KOPT-K1 (cell line): ENCODE measurements around the gene TTLL5.

ENCODE experiments used
- H3K27ac ChIP-seq: fragments of 200-600 bp; sonication (generic); 2 replicates; pipeline ENCODE4 v1.5.1; 2016; ENCODE audit warnings: antibody characterized with exemption, mild to moderate bottlenecking, low read depth, low read length; ENCODE audit not compliant: poor library complexity, severe bottlenecking
- H3K36me3 ChIP-seq: fragments of 200-600 bp; sonication (generic); 2 replicates; pipeline ENCODE4 v1.5.1; 2017; ENCODE audit warnings: antibody characterized with exemption, mild to moderate bottlenecking, low read length, moderate library complexity; ENCODE audit not compliant: insufficient read depth
- H3K9me3 ChIP-seq: fragments of 200-600 bp; sonication (generic); 2 replicates; pipeline ENCODE4 v1.5.1; 2017; ENCODE audit warnings: antibody characterized with exemption, low read length, mild to moderate bottlenecking; ENCODE audit not compliant: insufficient read depth, poor library complexity, severe bottlenecking

TTLL5 gene, protein sequence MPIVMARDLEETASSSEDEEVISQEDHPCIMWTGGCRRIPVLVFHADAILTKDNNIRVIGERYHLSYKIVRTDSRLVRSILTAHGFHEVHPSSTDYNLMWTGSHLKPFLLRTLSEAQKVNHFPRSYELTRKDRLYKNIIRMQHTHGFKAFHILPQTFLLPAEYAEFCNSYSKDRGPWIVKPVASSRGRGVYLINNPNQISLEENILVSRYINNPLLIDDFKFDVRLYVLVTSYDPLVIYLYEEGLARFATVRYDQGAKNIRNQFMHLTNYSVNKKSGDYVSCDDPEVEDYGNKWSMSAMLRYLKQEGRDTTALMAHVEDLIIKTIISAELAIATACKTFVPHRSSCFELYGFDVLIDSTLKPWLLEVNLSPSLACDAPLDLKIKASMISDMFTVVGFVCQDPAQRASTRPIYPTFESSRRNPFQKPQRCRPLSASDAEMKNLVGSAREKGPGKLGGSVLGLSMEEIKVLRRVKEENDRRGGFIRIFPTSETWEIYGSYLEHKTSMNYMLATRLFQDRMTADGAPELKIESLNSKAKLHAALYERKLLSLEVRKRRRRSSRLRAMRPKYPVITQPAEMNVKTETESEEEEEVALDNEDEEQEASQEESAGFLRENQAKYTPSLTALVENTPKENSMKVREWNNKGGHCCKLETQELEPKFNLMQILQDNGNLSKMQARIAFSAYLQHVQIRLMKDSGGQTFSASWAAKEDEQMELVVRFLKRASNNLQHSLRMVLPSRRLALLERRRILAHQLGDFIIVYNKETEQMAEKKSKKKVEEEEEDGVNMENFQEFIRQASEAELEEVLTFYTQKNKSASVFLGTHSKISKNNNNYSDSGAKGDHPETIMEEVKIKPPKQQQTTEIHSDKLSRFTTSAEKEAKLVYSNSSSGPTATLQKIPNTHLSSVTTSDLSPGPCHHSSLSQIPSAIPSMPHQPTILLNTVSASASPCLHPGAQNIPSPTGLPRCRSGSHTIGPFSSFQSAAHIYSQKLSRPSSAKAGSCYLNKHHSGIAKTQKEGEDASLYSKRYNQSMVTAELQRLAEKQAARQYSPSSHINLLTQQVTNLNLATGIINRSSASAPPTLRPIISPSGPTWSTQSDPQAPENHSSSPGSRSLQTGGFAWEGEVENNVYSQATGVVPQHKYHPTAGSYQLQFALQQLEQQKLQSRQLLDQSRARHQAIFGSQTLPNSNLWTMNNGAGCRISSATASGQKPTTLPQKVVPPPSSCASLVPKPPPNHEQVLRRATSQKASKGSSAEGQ (N-terminal part only)

DNA sequence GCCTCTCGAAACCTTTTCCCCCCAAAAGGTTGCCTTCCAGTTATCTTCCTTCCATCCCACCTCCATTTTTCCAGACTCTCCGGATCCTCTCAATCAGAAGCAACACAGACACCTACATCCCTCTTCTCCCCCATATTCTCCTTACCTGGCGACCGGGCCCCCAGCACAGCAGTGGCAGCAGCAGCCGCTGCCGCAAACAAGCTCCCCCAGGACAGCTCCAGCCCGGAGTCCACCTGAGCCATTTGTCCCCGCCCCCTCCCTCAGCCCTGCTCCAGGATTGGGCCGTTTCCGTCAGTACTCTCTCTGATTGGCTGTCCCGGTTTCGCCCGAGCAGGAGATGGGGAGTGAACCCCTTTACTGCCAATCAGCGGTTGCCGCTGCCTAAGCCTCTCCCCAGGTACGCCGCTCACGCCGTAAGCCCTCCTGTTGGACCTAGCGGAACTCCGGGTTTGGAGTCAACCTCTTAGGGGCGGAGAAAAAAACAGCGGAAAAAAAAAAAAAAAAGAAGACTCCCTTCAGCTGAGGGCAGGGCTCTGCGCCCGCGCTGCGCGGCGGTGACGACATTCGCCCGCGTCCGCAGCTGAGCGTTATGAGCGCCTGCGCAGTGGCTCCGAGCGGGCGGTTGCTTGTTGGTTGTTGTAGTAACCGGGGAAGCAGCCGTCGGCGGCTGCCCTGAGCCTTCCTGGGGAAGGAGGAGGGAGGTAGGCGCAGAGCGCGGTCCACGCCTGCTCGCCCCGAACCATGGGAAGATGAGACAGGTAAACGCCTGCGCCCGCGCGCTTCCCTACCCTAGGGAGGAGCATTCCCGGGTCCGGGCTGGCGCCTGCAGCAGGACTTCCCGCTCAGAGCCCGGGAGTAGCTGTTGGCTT, at the start of gene TTLL5, which contains the start of gene ERG28:
Gene TTLL5 (plus strand): TSS at position 617 of the 869 bp plus-strand sequence. CDS start 1,904 bp downstream, outside the sequence.
Gene ERG28 (minus strand): TSS at position 247 of the 869 bp plus-strand sequence. CDS start 3,374 bp downstream, outside the sequence.
- H3K27ac ChIP-seq: peak within 1 kb of the TSS; percentile 55
- no peaks in the 10 kb centered on the region for H3K9me3 ChIP-seq
- H3K36me3 ChIP-seq: peaks cover 37% of the 10 kb centered on the region

DNA sequence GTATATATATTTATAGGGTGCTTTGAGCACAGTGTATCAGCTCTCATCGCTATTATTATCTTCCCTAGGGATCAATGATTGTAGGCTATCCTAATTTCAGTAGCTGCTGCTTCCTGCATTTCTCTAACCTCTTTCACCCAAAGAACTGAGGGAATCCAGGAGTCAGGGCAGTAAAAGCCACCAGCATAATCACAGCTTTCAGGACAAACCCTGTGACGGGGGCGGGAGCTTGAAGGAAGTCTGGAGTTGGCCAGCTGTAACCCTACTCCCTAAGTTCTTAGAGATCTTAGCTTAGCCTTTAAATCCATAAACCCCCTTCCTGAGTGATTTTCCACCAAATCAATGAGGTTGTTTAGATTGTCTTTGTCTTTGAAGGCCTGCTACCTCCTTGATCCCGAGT, 48.9 kb upstream of the TTLL5 start:
- Histone ChIP-seq H3K27ac (no peak overlapping the region), H3K36me3 (no peaks in the 10 kb centered on the region), H3K9me3 (no peaks in the 10 kb centered on the region)

DNA sequence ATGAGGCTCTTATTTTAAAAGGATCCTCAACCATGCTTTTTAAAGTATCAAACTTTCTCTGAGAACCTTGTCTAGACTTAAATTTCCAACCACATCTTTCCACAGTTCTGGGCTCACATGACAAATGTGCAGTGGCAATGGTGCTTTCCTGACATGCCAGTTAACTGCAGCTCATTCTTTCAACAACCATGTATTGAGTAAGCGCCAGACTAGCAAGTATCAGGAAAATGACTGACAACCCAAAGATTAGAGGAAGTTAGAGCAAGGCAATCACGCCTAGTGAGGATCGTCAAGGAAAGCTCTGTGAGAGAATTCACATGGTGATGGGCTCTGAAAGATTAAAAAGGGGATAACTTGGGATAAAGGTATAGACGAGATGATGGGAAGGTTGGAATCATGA, 46.9 kb upstream of the TTLL5 start:
- H3K27ac ChIP-seq: no peak overlapping the region
- no peaks in the 10 kb centered on the region for H3K9me3 ChIP-seq
- no peaks in the 10 kb centered on the region for H3K36me3 ChIP-seq

DNA sequence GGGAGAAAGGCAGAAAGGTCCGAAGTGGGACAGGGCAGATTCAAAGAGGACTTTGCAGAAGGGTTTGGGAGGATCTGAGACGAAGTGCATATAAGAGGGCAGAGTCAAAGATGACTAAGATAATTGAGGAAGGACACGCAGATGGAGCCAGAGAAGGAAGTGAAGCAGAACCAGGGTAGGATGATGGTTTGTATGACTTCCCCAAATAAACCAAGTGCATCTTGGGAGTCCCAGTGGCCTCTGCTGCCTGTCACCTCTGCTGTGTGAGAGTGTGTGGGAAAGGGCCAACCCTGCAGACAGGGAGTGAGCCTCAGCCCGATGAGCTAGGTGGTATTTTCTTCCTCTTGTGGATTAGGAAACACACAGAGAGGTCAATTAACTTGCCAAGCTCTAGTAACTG, 45.8 kb upstream of the TTLL5 start:
- H3K9me3 ChIP-seq: no peaks in the 10 kb centered on the region
- no peaks in the 10 kb centered on the region for H3K36me3 ChIP-seq
- H3K27ac ChIP-seq: no peak overlapping the region

DNA sequence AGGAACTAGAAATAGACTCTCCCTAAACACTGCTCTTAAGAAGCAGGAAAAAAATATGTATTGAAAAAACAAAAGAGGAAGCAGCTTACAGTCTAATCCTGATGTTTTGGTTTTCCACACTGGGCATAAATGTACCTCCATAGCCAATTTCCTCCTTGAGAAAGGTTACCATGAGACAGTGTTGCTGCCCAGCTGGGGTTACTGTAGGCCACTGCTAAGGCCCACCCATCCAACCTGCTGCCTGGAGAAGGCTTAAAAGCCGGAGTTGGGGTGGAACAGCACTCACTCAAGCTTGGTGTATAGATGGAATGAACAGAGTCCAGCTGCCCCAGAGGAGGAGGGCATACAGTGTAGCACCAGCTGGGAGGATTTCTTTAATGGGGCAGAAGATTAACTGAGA, 41.5 kb upstream of the TTLL5 start:
- Histone ChIP-seq H3K36me3 (no peaks in the 10 kb centered on the region), H3K27ac (no peak overlapping the region), H3K9me3 (no peaks in the 10 kb centered on the region)

DNA sequence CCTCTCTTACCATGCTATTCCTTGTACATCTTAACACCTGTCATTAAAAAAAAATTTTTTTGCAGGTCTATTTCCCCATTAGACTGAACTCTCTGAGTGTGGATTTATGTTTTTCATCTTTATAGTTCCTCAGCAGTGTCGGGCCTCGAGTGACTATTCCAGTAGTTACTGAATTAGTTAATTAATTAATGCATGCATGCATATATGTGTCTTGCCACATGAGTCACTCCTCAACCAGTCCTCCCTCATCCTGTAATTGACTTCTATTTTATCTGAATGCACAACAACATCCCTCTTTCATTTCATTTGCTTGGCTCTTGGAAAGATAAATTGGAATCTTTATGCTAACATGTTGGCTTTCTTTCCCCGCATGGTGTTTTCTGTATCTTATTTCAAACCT, 36.0 kb upstream of the TTLL5 start:
- Histone ChIP-seq H3K36me3 (no peaks in the 10 kb centered on the region), H3K27ac (no peak overlapping the region), H3K9me3 (no peaks in the 10 kb centered on the region)

DNA sequence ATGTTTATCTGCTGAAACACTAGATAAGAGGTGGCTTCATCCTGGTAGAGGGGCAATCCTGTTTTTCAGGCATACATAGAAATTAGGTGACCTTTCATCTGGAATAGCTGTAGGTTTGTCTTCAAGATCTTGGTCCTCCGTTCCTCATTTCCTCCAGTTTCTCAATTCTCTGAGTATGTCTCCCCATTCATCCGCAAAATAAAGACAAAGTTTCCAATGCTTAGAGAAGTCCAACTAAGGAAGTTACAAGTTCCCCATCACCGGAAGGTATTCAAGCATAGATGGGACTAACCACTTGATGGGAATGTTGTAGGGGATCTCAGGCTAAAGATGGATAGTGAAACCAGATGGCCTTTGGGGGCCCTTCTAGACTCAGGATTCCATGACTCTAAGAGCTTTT, 34.6 kb upstream of the TTLL5 start:
- no peaks in the 10 kb centered on the region for H3K9me3 ChIP-seq
- H3K36me3 ChIP-seq: no peaks in the 10 kb centered on the region
- H3K27ac ChIP-seq: no peak overlapping the region

DNA sequence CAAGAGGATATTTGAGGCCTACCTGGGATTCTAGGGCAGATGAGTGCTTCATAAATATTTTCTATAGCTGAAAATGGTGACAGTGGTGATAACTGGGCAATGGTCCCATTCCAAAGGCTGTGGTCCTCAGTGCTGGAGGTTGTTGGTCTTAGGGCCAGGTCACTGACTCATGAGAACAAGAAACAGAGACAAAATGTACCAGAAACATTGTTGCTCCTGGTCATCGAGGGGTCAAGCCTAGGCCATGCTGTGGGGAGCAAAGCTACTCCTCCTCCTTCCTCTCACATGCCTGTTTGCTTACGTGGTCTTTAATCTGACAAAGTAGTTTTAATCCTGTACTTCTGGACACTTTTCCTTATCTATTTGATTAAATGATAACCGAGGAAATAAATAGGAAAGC, 34.2 kb upstream of the TTLL5 start:
- no peaks in the 10 kb centered on the region for H3K9me3 ChIP-seq
- no peak overlapping the region for H3K27ac ChIP-seq
- H3K36me3 ChIP-seq: no peaks in the 10 kb centered on the region

DNA sequence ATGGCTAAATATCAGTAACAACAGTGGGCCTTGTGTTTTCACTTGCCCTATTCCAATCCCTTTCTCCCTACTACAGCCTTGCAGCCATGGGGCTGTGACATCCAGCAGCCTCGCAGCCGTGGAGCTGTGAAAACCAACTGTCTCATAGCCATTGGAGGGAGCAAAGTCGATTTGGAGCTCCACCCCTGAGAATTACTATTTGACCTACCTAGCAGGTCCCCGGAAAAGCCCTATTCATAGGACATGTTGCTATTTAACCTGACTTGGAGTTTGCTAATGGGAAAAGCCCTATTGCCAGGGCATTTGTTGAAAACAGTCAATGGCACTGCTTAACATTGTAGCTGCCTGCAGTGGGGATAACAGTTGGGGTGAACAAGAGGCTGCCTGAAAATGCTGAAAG, 33.6 kb upstream of the TTLL5 start:
- H3K36me3 ChIP-seq: no peaks in the 10 kb centered on the region
- H3K27ac ChIP-seq: no peak overlapping the region
- H3K9me3 ChIP-seq: no peaks in the 10 kb centered on the region

DNA sequence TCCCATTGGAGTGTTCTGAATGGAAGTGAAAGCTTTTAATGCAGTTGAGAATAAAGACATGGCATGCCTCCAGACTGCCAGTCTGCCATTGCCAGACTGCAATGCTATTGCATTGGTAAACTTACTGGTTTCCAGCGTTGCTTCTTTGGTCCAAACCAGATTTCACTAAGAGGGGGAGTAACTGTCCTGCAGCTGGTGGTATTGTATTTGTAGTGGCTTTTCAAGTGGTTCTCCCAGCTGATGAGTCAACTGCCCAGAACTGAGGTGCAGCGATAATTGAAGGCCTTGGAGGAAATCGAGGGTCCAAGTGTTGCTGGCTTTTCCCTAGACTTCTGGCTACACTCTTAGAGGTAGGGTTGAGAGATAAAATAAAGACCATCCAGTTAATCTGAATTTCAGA, 32.2 kb upstream of the TTLL5 start:
- H3K27ac ChIP-seq: no peak overlapping the region

DNA sequence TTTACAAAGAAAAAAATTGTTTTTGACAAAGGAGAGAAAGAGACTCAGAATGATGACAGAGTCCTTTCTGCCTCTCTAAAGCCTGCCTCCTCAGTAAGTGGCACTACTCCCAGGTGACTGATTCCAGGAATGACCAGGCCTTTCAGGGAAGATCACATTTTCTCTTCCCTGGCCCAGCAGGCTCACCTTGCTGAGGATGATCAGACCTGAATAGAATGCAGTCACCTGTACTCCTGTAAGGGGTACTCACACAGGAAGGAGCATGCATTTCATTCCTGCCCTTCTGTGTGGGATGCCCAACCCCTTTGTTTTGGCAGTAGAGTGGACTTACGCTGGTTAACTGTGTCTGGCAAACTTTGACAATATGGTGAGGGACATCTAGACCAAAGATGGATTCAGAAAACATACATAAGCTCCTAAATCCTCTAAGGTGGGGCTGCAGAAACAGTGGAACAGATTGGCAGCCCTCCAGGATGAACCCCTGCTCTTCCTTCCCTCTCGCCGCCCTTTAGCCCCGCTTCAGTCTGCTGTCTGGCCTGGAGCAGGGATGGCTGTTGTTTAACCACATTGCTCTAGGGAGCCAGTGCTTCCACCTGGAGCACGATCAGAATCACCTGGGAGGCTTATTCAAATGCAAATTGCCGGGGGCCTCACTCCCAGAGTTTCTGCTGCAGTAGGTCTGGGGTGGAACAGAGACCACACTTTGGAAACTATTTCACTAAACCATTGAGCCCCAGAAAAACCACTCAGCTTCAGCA, 30.2 kb upstream of the TTLL5 start:
- H3K27ac ChIP-seq: no peak overlapping the region
- no peaks in the 10 kb centered on the region for H3K9me3 ChIP-seq
- no peaks in the 10 kb centered on the region for H3K36me3 ChIP-seq

More for the DNA sequence above, 32.2 kb upstream of the TTLL5 start:
- Histone ChIP-seq H3K9me3 (no peaks in the 10 kb centered on the region), H3K36me3 (no peaks in the 10 kb centered on the region)

DNA sequence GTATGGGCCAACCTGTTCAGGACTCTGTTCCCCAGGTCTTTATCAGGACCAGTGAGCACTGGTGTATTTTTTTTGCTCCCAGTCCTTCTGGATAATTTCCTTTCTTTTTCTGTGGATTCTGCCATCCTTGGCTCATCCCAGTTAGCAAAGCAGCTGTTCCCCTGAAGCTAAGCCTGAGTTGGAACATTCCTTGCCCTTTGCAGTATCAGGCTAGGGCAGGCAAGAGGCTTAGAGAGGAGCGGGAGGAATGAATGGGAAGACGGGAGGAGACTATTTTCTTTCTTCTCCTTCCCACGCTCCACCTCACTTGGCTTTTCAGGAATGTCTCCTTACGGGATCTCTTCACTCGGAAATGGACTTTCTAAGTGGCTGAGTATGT, 29.6 kb upstream of the TTLL5 start:
- H3K27ac ChIP-seq: no peak overlapping the region
- no peaks in the 10 kb centered on the region for H3K36me3 ChIP-seq
- H3K9me3 ChIP-seq: no peaks in the 10 kb centered on the region

DNA sequence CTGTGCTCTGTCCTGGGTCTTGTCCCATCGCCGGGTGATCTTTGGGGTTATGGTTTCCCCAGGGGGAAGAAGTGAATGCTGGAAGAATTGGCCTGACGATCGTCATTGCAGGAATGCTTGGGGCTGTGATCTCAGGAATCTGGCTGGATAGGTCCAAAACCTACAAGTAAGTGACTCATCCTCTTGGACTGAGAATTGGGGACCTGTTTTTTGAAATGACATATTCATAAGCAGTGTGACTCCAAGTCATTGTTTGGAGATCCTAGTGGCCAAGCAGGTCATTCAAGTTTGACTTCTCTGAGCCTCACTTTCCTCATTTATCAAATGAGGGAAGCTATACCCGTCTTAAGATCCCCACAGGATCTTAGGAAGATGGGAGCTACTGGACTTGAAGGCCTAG, 26.2 kb upstream of the TTLL5 start:
- no peaks in the 10 kb centered on the region for H3K9me3 ChIP-seq
- H3K27ac ChIP-seq: no peak overlapping the region
- H3K36me3 ChIP-seq: no peaks in the 10 kb centered on the region
